ENCODE measurements around the gene IFNAR1. TPM values are rescaled to one million over a fixed set of nuclear protein-coding genes. Genes with fewer than 3 reads are reported as not detected.

The IFNAR1 gene
- total and polyA plus RNA-seq, 2 of the 4 experiments (the other 2 are of a cell fraction) = 7.8 to 9.9 TPM

DNA sequence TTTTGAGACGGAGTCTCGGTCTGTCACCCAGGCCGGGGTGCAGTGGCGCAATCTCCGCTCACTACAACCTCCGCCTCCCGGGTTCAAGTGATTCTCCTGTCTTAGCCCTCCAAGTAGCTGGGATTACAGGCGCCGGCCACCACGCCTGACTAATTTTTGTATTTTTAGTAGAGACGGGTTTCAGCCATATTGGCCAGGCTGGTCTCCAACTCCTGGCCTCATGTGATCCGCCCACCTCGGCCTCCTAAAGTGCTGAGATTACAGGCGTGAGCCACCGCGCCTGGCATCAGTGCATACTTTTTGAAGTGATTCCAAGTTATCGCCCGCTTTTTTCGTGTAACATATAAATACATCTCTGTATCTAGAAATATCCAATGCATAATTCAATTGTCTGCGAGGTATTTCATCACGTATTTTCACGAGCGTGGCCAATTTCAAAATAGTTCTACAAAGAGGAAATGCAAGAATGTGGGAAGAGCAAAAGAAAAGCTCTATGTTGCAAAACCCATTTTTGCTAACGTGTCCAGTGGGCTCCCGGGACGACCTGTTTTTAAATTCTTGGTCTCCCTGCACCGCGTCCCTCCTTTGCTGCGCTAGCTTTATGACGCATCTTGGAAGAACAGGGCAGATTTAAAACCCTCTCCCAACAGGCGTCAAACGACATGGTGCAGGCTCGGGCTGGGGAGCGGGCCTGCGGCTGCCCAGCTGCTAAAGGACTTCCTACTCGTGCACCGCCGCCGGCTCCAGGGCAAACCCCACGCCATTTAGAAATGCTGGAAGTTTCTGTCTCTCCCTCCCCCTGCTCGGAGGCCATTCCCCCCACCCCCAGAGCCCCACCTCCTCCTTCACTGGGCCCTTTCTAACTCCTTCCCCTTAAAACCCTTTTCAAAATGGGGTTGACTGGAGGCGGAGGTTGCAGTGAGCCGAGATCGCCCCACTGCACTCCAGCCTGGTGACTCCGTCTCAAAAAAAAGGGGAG, 77.5 kb downstream of the IFNAR1 start:
- peaks cover 4% of the 10 kb centered on the region; the same call in 1 of the 2 replicates for H3K36me3 ChIP-seq (ENCODE audit: control insufficient read depth, insufficient read depth, low read length)
- H2AFZ ChIP-seq (replicated peaks; ENCODE audit: low read length, poor library complexity) = peak overlapping the region; percentile 91
- peak overlapping the region; percentile 37; the same call in 1 of the 2 replicates for H2AK5ac ChIP-seq (ENCODE audit: low read depth, low read length)
- H3K27ac ChIP-seq (ENCODE audit: insufficient read depth, low read length) = peak overlapping the region; percentile 74
- no TSS peak for BruUV-seq (replicated peaks)
- peaks cover 9 to 31% of the 10 kb centered on the region in 2 experiments for H3K79me1 ChIP-seq (ENCODE audit: low read depth in 1 of 2, low read length in 2 of 2)
- peak overlapping the region; percentile 73 for H2BK120ac ChIP-seq (ENCODE audit: low read depth, low read length)
- ChIA-PET POLR2A (ENCODE audit: unreplicated experiment) (interaction anchor here (0.6 kb wide), 1 partner anchor 282 kb away, joined by 4 read pairs; no protein-coding TSS in a partner anchor), CTCF (interaction anchor here (1.0 kb wide), 1 partner anchor 17 kb away, joined by 3 read pairs; no protein-coding TSS in a partner anchor)
- DNase-seq (peak; percentile 71), ATAC-seq (ENCODE audit: low read depth) (peak; percentile 43)
- H3K56ac ChIP-seq (ENCODE audit: extremely low read depth, insufficient read depth, low read length) = peak overlapping the region; percentile 38; the same call in 1 of the 2 replicates
- dilution Hi-C loops (cut with HindIII; ENCODE audit: low sequenced_read_pairs, unreplicated experiment) (no loop called here), in situ Hi-C loops (cut with MboI; ENCODE audit: low sequenced_read_pairs) (no loop called here), intact Hi-C loops (cut with micrococcal nuclease) (loop anchor here (10.0 kb wide), 1 partner anchor 57 kb away; no protein-coding TSS in a partner anchor)
- peak overlapping the region; percentile 11; the same call in 1 of the 2 replicates for H3K18ac ChIP-seq (ENCODE audit: low read depth, low read length)
- no peak overlapping the region for H3K23ac ChIP-seq (ENCODE audit: low read depth, low read length)
- peak overlapping the region; percentile 50; the same call in 1 of the 3 replicates for H2BK15ac ChIP-seq (ENCODE audit: low read depth, low read length)
- H2BK5ac ChIP-seq (ENCODE audit: low read depth, low read length, poor library complexity, severe bottlenecking) = peak overlapping the region; percentile 75
- peak overlapping the region; percentile 79 for H3K14ac ChIP-seq (replicated peaks; ENCODE audit: low read depth, low read length)
- H3K4ac ChIP-seq (ENCODE audit: low read depth, low read length) = peak overlapping the region; percentile 82
- peak overlapping the region; percentile 8 to 71; a peak in 3 of 4 replicates for H4K8ac ChIP-seq (ENCODE audit: low read depth in 2 of 2, low read length in 2 of 2)
- no peaks in the 10 kb centered on the region for H3K9me3 ChIP-seq (ENCODE audit: control insufficient read depth, insufficient read depth, low read length)
- peak; percentile 24; the same call in 1 of the 2 replicates for TF ChIP-seq CEBPB (IDR thresholded peaks at IDR 0.05; ENCODE audit: low read depth, low read length)
- TF ChIP-seq CHD1 (IDR thresholded peaks at IDR 0.05; ENCODE audit: low read depth, low read length) = no peak
- peak overlapping the region; percentile 66 for H4K5ac ChIP-seq (ENCODE audit: low read depth, low read length)
- H3K9me1 ChIP-seq (ENCODE audit: insufficient read depth, low read length) = peaks cover 7% of the 10 kb centered on the region
- H4K20me1 ChIP-seq (ENCODE audit: insufficient read depth, low read length) = peaks cover 29% of the 10 kb centered on the region
- H3K4me2 ChIP-seq (ENCODE audit: low read depth, low read length) = peak overlapping the region; percentile 44
- peak overlapping the region; percentile 56 for H4K91ac ChIP-seq (ENCODE audit: insufficient read depth, low read depth, low read length)
- peak overlapping the region; percentile 50; the same call in 1 of the 2 replicates for H3K9ac ChIP-seq (ENCODE audit: low read depth, low read length)
- H2AK9ac ChIP-seq (replicated peaks; ENCODE audit: low read depth, low read length, poor library complexity) = peak overlapping the region; percentile 72
- peaks cover 7% of the 10 kb centered on the region for H3K4me1 ChIP-seq (ENCODE audit: control insufficient read depth, insufficient read depth, low read length)
- 56% methylated on average over 15 of the region's 45 CpGs; no CpG with 5 or more reads in 1 of the 2 experiments for WGBS, 2 experiments (ENCODE audit: extremely low coverage in 2 of 2, insufficient read length in 1 of 2)
- no peaks in the 10 kb centered on the region for H3K27me3 ChIP-seq (ENCODE audit: control insufficient read depth, insufficient read depth, low read length)
- peak overlapping the region; percentile 62; the same call in 1 of the 2 replicates for H2BK20ac ChIP-seq (ENCODE audit: low read depth, low read length)
- peak overlapping the region; percentile 79 for H3K4me3 ChIP-seq (ENCODE audit: insufficient read depth, low read depth, low read length)

Measured in IMR-90 (cell line).